ENCODE data around the gene ACTN2.

DNA sequence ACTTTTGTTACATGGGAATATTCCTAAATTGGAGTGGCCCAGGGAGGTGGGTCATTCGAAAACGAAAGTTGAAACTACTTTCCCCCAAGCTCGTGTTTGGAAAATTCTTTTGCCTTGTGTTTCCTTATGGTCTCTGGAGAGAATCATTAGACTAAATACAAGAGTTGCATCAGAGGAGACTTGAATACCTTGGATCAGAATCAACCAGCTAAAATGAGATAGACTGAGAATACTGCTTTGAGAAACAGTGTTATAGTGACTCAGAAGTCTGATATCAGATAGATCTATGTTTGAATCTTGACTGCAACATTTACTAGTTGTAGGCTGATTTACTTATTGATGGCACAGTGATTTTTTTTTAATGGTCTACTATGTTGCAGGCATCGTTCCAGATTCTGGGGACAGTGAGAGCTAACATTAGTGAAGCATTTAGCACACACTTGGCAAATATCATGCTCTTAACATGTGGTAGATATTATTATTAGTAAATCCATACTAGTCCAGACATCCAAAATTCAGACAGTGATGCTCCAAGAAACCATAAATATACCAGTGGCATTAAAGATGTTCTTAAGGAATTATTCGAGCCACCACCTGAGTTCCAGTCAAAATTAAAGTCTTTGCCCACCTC is 12.9 kb upstream of the ACTN2 start:
- TF ChIP-seq CTCF (IDR thresholded peaks at IDR 0.05): no peak
- TF ChIP-seq EZH2phosphoT487 (IDR thresholded peaks at IDR 0.05): no peak

All from neural progenitor cell (in vitro differentiated cells).